Type B pancreatic cell (in vitro differentiated cells): Measurements from ENCODE around the gene NYAP1. TPM values are rescaled to one million over a fixed set of nuclear protein-coding genes. Genes with fewer than 3 reads are reported as not detected.

Source experiments
- DNase-seq: peaks from one replicate; pipeline ENCODE4 v3.0.0; 2021; ENCODE audit warnings: mixed read lengths; ENCODE audit not compliant: unreplicated experiment; ENCODE audit errors: extremely low spot score
- H3K27ac Mint-ChIP-seq: 2 replicates; pipeline ENCODE4 v1.8.0; 2021; ENCODE audit warnings: mild to moderate bottlenecking, mixed read lengths
- H3K27me3 Mint-ChIP-seq: 2 replicates; pipeline ENCODE4 v1.8.0; 2021; ENCODE audit warnings: mixed read lengths
- H3K36me3 Mint-ChIP-seq: 2 replicates; pipeline ENCODE4 v1.8.0; 2021; ENCODE audit warnings: mixed read lengths
- H3K4me1 Mint-ChIP-seq: one replicate; pipeline ENCODE4 v1.8.0; 2021; ENCODE audit warnings: mixed read lengths; ENCODE audit not compliant: unreplicated experiment
- H3K4me3 Mint-ChIP-seq: 2 replicates; pipeline ENCODE4 v1.8.0; 2021; ENCODE audit warnings: mild to moderate bottlenecking, mixed read lengths
- H3K9me3 Mint-ChIP-seq: 2 replicates; pipeline ENCODE4 v1.8.0; 2021; ENCODE audit warnings: mixed read lengths
- CTCF ChIP-seq: fragments of 200-600 bp; sonication (generic); conservative IDR thresholded peaks from 2 replicates; pipeline ENCODE4 v1.5.0; 2021; ENCODE audit warnings: antibody characterized with exemption, mild to moderate bottlenecking
- total RNA-seq: library from RNA; stranded (reverse); gene quantifications from 2 replicates; pipeline ENCODE4 v1.2.1, GENCODE V29; 2021; ENCODE audit warnings: low replicate concordance

The NYAP1 gene
- total RNA-seq, 1 donor from 2014 or later = 6.3 TPM

DNA sequence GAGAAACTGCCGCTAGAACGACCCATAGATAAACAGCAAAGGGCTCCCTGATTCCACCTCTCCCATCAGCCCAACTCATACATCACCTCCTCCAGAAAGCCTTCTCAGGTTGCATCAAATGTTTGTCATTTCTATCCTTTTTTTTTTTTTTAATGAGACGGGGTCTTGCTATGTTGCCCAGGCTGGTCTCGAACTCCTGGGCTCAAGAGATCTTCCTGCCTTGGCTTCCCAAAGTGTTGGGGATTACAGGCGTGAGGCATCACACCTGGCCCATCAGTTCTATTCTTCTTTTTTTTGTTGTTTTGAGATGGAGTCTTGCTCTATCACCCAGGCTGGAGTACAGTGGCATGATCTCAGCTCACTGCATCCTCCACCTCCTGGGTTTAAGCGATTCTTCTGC is 26.7 kb upstream of the NYAP1 start:
- H3K27me3 Mint-ChIP-seq = no peaks in the 10 kb centered on the region
- no peak overlapping the region for H3K27ac Mint-ChIP-seq
- H3K4me3 Mint-ChIP-seq = no peak overlapping the region
- H3K9me3 Mint-ChIP-seq = no peaks in the 10 kb centered on the region
- DNase-seq = no peak
- H3K36me3 Mint-ChIP-seq = peaks cover 3% of the 10 kb centered on the region
- no peaks in the 10 kb centered on the region for H3K4me1 Mint-ChIP-seq
- TF ChIP-seq CTCF = no peak

DNA sequence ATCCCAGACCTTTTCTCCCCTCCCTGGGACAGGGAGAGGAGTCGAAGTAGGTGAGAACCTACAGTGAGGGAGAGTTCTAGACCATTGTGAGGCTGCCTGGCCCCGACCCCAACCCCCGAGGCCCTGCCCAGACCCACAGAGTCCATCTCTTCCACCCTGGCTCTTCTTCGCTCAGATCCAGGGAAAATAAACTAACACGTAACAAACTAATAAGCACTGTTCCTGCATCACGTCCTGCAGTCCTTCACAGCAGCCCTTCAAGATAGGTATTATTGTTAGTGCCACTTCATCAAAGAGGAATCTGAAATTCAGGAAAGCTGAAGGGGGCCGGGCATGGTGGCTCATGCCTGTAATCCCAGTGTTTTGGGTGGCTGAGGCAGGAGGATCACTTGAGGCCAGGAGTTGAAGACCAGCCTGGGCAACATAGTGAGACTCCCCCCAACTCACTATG is 19.5 kb upstream of the NYAP1 start, which contains the start of gene SPACDR:
TSS of gene SPACDR (minus strand) at position 51 of the 451 bp plus-strand sequence. CDS start 235 bp downstream, outside the sequence.
- Mint-ChIP-seq H3K9me3 (no peaks in the 10 kb centered on the region), H3K4me3 (no peak within 1 kb of the TSS), H3K27me3 (no peaks in the 10 kb centered on the region), H3K36me3 (peaks cover 4% of the 10 kb centered on the region), H3K27ac (no peak within 1 kb of the TSS), H3K4me1 (no peaks in the 10 kb centered on the region)
- no peak for TF ChIP-seq CTCF
- DNase-seq = no peak

GRCh38 chr7:100464791-100465190 is 18.9 kb upstream of the NYAP1 start:
- peaks cover 4% of the 10 kb centered on the region for H3K36me3 Mint-ChIP-seq
- no peaks in the 10 kb centered on the region for H3K27me3 Mint-ChIP-seq
- no peaks in the 10 kb centered on the region for H3K4me1 Mint-ChIP-seq
- H3K9me3 Mint-ChIP-seq = no peaks in the 10 kb centered on the region
- H3K4me3 Mint-ChIP-seq = no peak overlapping the region
- TF ChIP-seq CTCF = no peak
- H3K27ac Mint-ChIP-seq = no peak overlapping the region
- no peak for DNase-seq

DNA sequence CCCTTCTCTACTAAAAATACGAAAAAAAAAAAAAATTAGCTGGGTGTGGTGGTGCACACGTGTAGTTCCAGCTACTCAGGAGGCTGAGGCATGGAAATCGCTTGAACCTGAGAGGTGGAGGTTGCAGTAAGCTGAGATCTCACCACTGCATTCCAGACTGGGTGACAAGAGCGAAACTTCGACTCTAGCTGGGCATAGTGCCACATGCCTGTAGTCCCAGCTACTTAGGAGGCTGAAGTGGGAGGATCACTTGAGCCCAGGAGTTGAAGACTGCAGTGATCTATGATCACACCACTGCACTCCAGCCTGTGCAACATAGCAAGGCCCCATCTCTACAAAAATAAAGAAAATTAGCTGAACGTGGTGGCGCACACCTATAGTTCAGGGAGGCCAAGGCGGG is 18.4 kb upstream of the NYAP1 start:
- no peaks in the 10 kb centered on the region for H3K9me3 Mint-ChIP-seq
- H3K27me3 Mint-ChIP-seq = no peaks in the 10 kb centered on the region
- H3K4me3 Mint-ChIP-seq = no peak overlapping the region
- TF ChIP-seq CTCF = no peak
- peaks cover 4% of the 10 kb centered on the region for H3K36me3 Mint-ChIP-seq
- no peaks in the 10 kb centered on the region for H3K4me1 Mint-ChIP-seq
- H3K27ac Mint-ChIP-seq = no peak overlapping the region
- DNase-seq = no peak

DNA sequence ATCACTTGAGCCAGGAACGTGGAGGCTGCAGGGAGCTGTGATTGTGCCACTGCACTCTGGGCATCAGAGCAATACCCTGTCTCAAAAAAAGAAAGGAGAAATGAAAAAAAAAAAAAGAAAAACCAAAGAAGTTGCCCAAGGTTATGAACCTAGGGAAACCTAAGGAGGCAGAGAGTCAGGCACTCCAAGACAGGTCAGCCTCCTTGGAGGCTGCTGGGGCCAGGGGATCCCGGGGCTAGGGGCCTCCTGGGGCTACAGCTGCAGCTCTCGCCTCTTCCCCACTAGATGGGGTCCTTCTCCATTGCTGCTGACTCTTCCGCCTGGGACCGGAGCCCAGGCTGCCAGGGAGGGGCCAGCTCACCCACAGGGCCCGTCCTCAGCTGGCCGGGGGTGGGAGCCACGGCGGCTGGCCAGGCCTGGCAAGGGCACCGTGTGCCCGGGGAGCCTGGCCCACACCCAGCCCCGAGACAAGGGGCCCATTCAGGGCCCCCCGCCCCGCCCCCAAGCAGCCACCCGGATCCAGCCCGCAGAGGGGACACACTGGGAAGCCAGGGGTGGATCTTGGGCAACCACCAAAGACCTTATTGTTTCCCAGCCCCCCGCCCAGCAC is 17.9 kb upstream of the NYAP1 start:
- no peaks in the 10 kb centered on the region for H3K27me3 Mint-ChIP-seq
- H3K9me3 Mint-ChIP-seq = no peaks in the 10 kb centered on the region
- no peak overlapping the region for H3K4me3 Mint-ChIP-seq
- H3K27ac Mint-ChIP-seq = no peak overlapping the region
- TF ChIP-seq CTCF = peak; percentile 71
- DNase-seq = no peak
- H3K36me3 Mint-ChIP-seq = peaks cover 4% of the 10 kb centered on the region
- H3K4me1 Mint-ChIP-seq = no peaks in the 10 kb centered on the region
